Aorta (tissue), 5 donors: ENCODE data around the gene ISOC2. TPM values are rescaled to one million over a fixed set of nuclear protein-coding genes. Genes with fewer than 3 reads are reported as not detected.

Experiments used
- ATAC-seq: fragments of 200-7000 bp; cut with Tn5 transposase; one replicate; pipeline ENCODE4 v1.9.1; 2022; ENCODE audit warnings: moderate library complexity; ENCODE audit not compliant: low FRiP score
- DNase-seq, 2 donors: peaks; one replicate each; pipeline ENCODE4 v3.0.0-alpha.2; 2020
- H3K27ac ChIP-seq, 2 donors: one replicate each; pipeline ENCODE4 v1.5.1; 2013; ENCODE audit warnings: low read length in 2 of 2, mild to moderate bottlenecking in 2 of 2, moderate library complexity in 2 of 2, control low read depth in 1 of 2, inconsistent platforms in 1 of 2, low read depth in 1 of 2
- H3K27me3 ChIP-seq, 2 donors: one replicate each; pipeline ENCODE4 v1.6.1; 2013; ENCODE audit warnings: control low read depth in 1 of 2, low read length in 1 of 2, mild to moderate bottlenecking in 1 of 2, moderate library complexity in 1 of 2; ENCODE audit not compliant: insufficient read depth in 2 of 2, control insufficient read depth in 1 of 2
- H3K36me3 ChIP-seq, 2 donors: one replicate each; pipeline ENCODE4 v1.6.1; 2013; ENCODE audit warnings: control low read depth in 1 of 2, low read length in 1 of 2, mild to moderate bottlenecking in 1 of 2; ENCODE audit not compliant: insufficient read depth in 2 of 2, control insufficient read depth in 1 of 2
- H3K4me1 ChIP-seq, 2 donors: one replicate each; pipeline ENCODE4 v1.6.1; 2013; ENCODE audit warnings: low read length in 2 of 2, control low read depth in 1 of 2, mild to moderate bottlenecking in 1 of 2, moderate library complexity in 1 of 2; ENCODE audit not compliant: insufficient read depth in 2 of 2, control insufficient read depth in 1 of 2
- H3K4me3 ChIP-seq, 2 donors: one replicate each; pipeline ENCODE4 v1.5.1; 2013; ENCODE audit warnings: low read length in 2 of 2, control low read depth in 1 of 2, mild to moderate bottlenecking in 1 of 2
- H3K9me3 ChIP-seq: one replicate; pipeline ENCODE4 v1.6.1; 2013; ENCODE audit warnings: mild to moderate bottlenecking, low read length; ENCODE audit not compliant: control insufficient read depth
- WGBS, 2 donors: extraction: QIAGEN DNeasy Blood & Tissue Kit; methylation state at CpG; one replicate each; pipeline ENCODE4 v1.1.7; 2013; 5-methylcytosine and 5-hydroxymethylcytosine counted together
- intact Hi-C, 2 donors: fragments of 100-400 bp; cut with DNase I; formaldehyde crosslinking; loops; one replicate each; pipeline versions ENCODE4 v1.14.2 to v1.15.0; 2022
- polyA plus RNA-seq, 2 donors: library from polyadenylated mRNA; stranded (reverse); fragments of 200-250 nt; gene quantifications; one replicate each; pipeline ENCODE4 v1.2.3, GENCODE V29; 2013
- total RNA-seq, 2 donors: library from RNA; stranded (reverse); fragmentation: NEBNext Ultra II Directional; extraction: Animal tissue kit (Norgen Biotek cat#: 25700); gene quantifications; one replicate each; pipeline ENCODE4 v1.2.1, GENCODE V29; 2021
- donor health status: healthy with polysubstance abuse.
- donor health status: Bipolar disorder and iron deficiency.
- donor health status: DM: no; HTN: no; CAD: no.
- donor health status: DM: no; HTN: no; CAD: no.
- donor health status: DM: yes; HTN: yes; CAD: no.

Gene ISOC2
- total and polyA plus RNA-seq, 4 donors: 18.6 to 47.3 (median 36.6) TPM

- no peak for ATAC-seq
- no peak for DNase-seq
- intact Hi-C loops: no loop called here
These were observed 1.9 kb downstream of the ISOC2 start for GRCh38 chr19:55459551-55459949.

GRCh38 chr19:55457683-55458457 is 3.6 kb downstream of the ISOC2 start:
- Histone ChIP-seq H3K27me3 (no peaks in the 10 kb centered on the region), H3K36me3 (no peaks in the 10 kb centered on the region), H3K4me1 (no peaks in the 10 kb centered on the region), H3K27ac (no peak overlapping the region), H3K4me3 (no peak overlapping the region), H3K9me3 (no peaks in the 10 kb centered on the region)
- intact Hi-C loops: no loop called here
- ATAC-seq (no peak), DNase-seq (no peak)
- whole genome bisulfite sequencing, 2 donors: 84 to 85% methylated on average over 16 of the region's 16 CpGs

More at GRCh38 chr19:55459551-55459949, 1.9 kb downstream of the ISOC2 start:
- Histone ChIP-seq H3K27ac (no peak overlapping the region), H3K36me3 (no peaks in the 10 kb centered on the region), H3K4me1 (no peaks in the 10 kb centered on the region), H3K9me3 (no peaks in the 10 kb centered on the region), H3K4me3 (no peak overlapping the region), H3K27me3 (no peaks in the 10 kb centered on the region)
- 49 to 60% methylated on average over 8 of the region's 8 CpGs for WGBS, 2 donors

DNA sequence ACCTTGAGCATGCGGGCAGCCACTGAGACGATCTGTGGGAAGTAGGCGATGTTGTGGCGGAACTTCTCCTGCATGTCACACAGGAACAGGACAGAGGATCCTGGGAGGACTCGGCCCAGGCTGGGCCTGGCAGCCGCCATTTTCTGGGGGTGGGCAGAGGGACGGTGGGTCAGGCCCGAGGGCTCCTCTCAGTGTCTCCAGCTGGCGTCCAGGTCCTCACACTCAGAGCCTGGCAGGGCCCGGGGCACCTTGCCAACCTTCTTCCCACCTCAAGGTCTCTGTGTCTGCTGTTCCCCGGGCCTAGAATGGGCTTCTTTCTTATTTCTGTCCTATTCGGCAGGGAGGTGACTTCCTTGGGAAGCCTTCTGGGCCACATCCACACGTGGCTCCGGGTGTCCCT is 5.1 kb downstream of the ISOC2 start:
- no peaks in the 10 kb centered on the region for H3K9me3 ChIP-seq
- no peak overlapping the region for H3K27ac ChIP-seq
- no peak for ATAC-seq
- H3K27me3 ChIP-seq: no peaks in the 10 kb centered on the region
- H3K36me3 ChIP-seq: no peaks in the 10 kb centered on the region
- no peaks in the 10 kb centered on the region for H3K4me1 ChIP-seq
- no peak for DNase-seq
- intact Hi-C loops: no loop called here
- no peak overlapping the region for H3K4me3 ChIP-seq
- 89 to 90% methylated on average over 14 of the region's 14 CpGs for WGBS, 2 donors

DNA sequence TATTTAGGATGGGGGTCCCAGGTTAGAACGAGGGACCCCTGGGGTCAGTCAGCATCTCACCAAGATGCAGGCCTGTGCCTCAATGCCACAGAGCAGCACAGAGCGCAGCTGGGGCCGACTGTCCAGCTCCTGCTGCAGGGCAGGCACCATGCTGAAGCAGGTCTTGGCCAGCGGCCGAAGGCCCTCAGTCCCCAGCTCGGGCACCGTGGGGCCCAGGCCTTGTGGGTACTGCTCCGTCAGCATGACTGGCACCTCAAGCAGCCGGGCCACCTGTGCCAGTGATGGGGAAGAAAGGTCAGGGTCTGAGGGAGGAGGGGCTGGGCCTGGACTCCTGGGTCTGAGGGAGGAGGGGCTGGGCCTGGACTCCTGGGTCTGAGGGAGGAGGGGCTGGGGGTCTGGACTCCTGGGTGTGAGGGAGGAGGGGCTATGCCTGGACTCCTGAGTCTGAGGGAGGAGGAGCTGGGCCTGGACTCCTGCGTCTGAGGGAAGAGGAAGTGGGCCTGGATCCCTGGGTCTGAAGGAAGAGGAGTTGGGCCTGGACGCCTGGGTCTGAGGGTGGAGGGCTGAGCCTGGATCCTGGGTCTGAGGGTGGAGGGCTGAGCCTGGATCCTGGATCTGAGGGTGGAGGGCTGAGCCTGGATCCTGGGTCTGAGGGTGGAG is 5.7 kb downstream of the ISOC2 start:
- H3K36me3 ChIP-seq: no peaks in the 10 kb centered on the region

DNA sequence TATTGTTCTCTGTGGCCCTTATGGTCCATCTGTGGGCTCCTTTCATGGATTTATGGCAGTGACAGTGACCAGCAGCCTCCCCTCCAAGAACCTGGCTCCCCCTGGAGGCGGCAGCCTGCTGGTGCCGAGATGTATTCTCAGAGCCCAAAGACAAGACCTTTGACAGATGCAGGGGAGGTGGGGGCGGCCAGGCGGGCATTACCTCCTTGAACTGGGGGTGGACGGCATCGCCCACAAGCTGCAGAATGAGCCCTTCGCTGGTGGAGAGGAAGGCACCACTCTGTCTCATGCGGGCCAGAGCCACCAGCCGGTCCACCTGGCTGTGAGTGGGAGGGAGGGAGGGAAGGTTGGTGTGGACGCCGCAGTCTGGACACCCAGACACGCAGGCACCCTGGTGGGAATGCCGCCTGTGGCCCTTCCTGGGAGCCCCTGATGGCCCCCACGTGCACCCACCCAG is 6.6 kb downstream of the ISOC2 start:
- no peak for ATAC-seq

More for the DNA sequence above, 5.7 kb downstream of the ISOC2 start:
- no peak for ATAC-seq
- no peak overlapping the region for H3K4me3 ChIP-seq
- DNase-seq: no peak
- H3K9me3 ChIP-seq: no peaks in the 10 kb centered on the region
- intact Hi-C loops: no loop called here
- no peaks in the 10 kb centered on the region for H3K4me1 ChIP-seq
- 91% methylated on average over 11 of the region's 11 CpGs for WGBS, 2 donors
- H3K27ac ChIP-seq: no peak overlapping the region
- no peaks in the 10 kb centered on the region for H3K27me3 ChIP-seq

GRCh38 chr19:55453511-55454260 is 7.8 kb downstream of the ISOC2 start:
- no peak for ATAC-seq
- no peaks in the 10 kb centered on the region for H3K27me3 ChIP-seq
- no peak overlapping the region for H3K4me3 ChIP-seq
- no peak overlapping the region for H3K27ac ChIP-seq
- H3K9me3 ChIP-seq: no peaks in the 10 kb centered on the region
- DNase-seq: no peak
- intact Hi-C loops: no loop called here
- H3K4me1 ChIP-seq: no peaks in the 10 kb centered on the region
- no peaks in the 10 kb centered on the region for H3K36me3 ChIP-seq
- WGBS, 2 donors: 93% methylated on average over 12 of the region's 12 CpGs

More for the DNA sequence above, 6.6 kb downstream of the ISOC2 start:
- no peaks in the 10 kb centered on the region for H3K27me3 ChIP-seq
- intact Hi-C loops: no loop called here
- no peak for DNase-seq
- no peak overlapping the region for H3K4me3 ChIP-seq
- WGBS, 2 donors: 80 to 85% methylated on average over 14 of the region's 14 CpGs
- no peaks in the 10 kb centered on the region for H3K36me3 ChIP-seq
- no peaks in the 10 kb centered on the region for H3K4me1 ChIP-seq
- no peaks in the 10 kb centered on the region for H3K9me3 ChIP-seq
- H3K27ac ChIP-seq: no peak overlapping the region

DNA sequence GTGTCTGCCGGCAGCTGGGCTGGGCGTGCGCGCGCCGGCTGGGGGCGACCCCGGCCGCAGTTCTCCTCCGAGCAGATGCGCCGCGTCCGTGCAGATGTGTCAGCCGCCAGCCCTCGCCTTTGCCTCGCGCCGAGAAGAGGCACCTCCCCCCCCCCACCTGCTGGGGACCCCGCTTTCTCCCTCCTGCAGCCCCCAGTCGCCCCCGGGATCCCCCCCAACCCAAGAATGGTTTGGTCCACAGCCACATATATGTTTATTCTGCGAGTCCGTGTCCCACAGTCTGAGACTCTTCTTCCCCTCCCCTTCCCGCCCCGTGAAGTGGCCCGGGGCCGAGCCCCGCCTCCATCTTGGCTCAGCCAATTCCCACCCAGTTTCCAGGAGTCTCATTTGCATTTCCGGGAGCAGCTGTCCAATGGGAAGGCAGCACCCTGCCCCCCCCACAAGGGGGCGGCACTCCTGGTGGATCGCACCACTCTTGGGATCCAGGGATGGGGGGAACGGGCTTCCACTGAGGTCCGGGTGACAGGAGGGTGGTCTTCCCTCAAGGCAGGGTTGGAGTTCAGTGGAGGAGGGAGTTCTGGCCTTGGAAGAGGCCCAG is 8.6 kb downstream of the ISOC2 start:
- H3K4me1 ChIP-seq: no peaks in the 10 kb centered on the region
- intact Hi-C loops: no loop called here
- ATAC-seq (peak; percentile 70), DNase-seq (peak in 1 of 2 donors; percentile 90)
- H3K27ac ChIP-seq: no peak overlapping the region
- 12 to 15% methylated on average over 24 to 34 of the region's 34 CpGs for WGBS, 2 donors
- no peak overlapping the region for H3K4me3 ChIP-seq
- no peaks in the 10 kb centered on the region for H3K36me3 ChIP-seq
- no peaks in the 10 kb centered on the region for H3K27me3 ChIP-seq
- H3K9me3 ChIP-seq: no peaks in the 10 kb centered on the region

- ATAC-seq (no peak), DNase-seq (no peak)
- no peak overlapping the region for H3K4me3 ChIP-seq
- no peaks in the 10 kb centered on the region for H3K9me3 ChIP-seq
- no peak overlapping the region for H3K27ac ChIP-seq
- no peaks in the 10 kb centered on the region for H3K36me3 ChIP-seq
- no peaks in the 10 kb centered on the region for H3K4me1 ChIP-seq
- no peaks in the 10 kb centered on the region for H3K27me3 ChIP-seq
- WGBS, 2 donors: 3% methylated on average over 48 to 57 of the region's 57 CpGs
- intact Hi-C loops: no loop called here
These were observed 9.3 kb downstream of the ISOC2 start for GRCh38 chr19:55451965-55452748.
